Measurements from ENCODE around the gene C16orf96.

Gene C16orf96

DNA sequence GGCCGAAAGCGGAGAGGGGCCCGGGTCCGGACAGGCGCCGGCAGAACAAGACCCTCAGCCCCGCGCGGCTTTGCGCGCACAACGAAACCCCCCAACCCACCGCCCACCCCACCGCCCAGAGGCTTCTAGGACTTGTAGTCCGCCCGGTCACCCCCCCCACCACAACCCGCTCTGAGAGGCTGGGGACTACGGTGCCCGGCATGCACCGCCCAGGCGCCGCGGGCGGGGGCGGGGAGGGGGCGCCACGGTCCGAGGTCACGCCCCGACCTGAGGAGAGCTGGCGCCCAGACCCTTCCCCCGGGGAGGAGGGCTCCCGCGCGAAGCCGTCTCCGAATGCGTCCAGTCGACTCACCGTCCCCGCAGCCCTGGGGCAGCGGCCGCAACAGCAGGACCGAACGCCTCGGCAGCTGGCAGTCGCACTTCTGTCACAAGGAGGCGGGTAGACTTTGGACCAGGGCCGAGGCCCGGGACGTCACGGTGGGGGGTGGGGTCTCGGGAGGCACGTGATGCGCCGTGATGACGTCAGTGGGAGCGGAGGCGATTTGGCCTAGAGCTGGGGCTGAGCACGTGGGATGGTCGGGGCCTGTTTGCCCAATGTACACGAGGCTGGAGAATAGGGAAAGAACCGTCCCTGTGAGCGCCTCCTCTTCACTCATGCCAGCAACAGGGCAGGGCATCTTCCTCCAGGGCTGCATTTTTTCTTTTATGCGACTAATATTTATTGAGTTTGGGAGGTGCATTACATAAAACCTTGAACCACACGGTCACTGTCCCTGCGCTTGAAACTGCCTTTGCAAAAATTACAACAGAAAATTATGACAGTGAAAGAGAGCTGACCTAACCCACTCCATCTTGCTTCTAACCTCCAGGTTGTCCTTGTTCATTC is 17.5 kb upstream of the C16orf96 start, which contains the start of gene CDIP1 (continued):
- TF ChIP-seq ZNF398 (tag by site-specific recombination; IDR thresholded peaks at IDR 0.05) (peak; percentile 77), ZNF292 (tag by site-specific recombination; IDR thresholded peaks at IDR 0.05; ENCODE audit: borderline replicate concordance, low read depth) (no peak), FEZF1 (tag by site-specific recombination; IDR thresholded peaks at IDR 0.05) (no peak), HOXA7 (CRISPR knock-in tag; IDR thresholded peaks at IDR 0.05; ENCODE audit: borderline replicate concordance) (no peak), ZNF335 (tag by site-specific recombination; conservative IDR thresholded peaks at IDR 0.05) (peak; percentile 96), ZNF776 (tag by site-specific recombination; IDR thresholded peaks at IDR 0.05; ENCODE audit: borderline replicate concordance) (no peak), EGR2 (tag by site-specific recombination; IDR thresholded peaks at IDR 0.05; ENCODE audit: low read depth) (peak; percentile 92), ZNF132 (tag by site-specific recombination; IDR thresholded peaks at IDR 0.05; ENCODE audit: borderline replicate concordance) (no peak), ZNF394 (tag by site-specific recombination; IDR thresholded peaks at IDR 0.05; ENCODE audit: borderline replicate concordance) (peak; percentile 79; the same call in 1 of the 2 replicates), ZBTB20 (tag by site-specific recombination; IDR thresholded peaks at IDR 0.05) (peak; percentile 85), HOXC10 (CRISPR knock-in tag; IDR thresholded peaks at IDR 0.05) (no peak), PATZ1 (tag by site-specific recombination; IDR thresholded peaks at IDR 0.05) (peak; percentile 93), OSR2 (tag by site-specific recombination; IDR thresholded peaks at IDR 0.05) (peak; percentile 42), ZNF354C (tag by site-specific recombination; IDR thresholded peaks at IDR 0.05; ENCODE audit: borderline replicate concordance, low read depth) (0 out of 2 replicates have a peak, but pooled peaks have one; percentile 15), KLF8 (tag by site-specific recombination; IDR thresholded peaks at IDR 0.05) (peak; percentile 78), ZNF302 (tag by site-specific recombination; IDR thresholded peaks at IDR 0.05; ENCODE audit: low read depth) (peak; percentile 82; the same call in 1 of the 2 replicates), ZBTB21 (tag by site-specific recombination; IDR thresholded peaks at IDR 0.05) (peak; percentile 99), ZSCAN23 (tag by site-specific recombination; IDR thresholded peaks at IDR 0.05) (0 out of 2 replicates have a peak, but pooled peaks have one; percentile 64), ZBTB8A (tag by site-specific recombination; IDR thresholded peaks at IDR 0.05) (peak; percentile 99)
- TF ChIP-seq, protein P1, sequence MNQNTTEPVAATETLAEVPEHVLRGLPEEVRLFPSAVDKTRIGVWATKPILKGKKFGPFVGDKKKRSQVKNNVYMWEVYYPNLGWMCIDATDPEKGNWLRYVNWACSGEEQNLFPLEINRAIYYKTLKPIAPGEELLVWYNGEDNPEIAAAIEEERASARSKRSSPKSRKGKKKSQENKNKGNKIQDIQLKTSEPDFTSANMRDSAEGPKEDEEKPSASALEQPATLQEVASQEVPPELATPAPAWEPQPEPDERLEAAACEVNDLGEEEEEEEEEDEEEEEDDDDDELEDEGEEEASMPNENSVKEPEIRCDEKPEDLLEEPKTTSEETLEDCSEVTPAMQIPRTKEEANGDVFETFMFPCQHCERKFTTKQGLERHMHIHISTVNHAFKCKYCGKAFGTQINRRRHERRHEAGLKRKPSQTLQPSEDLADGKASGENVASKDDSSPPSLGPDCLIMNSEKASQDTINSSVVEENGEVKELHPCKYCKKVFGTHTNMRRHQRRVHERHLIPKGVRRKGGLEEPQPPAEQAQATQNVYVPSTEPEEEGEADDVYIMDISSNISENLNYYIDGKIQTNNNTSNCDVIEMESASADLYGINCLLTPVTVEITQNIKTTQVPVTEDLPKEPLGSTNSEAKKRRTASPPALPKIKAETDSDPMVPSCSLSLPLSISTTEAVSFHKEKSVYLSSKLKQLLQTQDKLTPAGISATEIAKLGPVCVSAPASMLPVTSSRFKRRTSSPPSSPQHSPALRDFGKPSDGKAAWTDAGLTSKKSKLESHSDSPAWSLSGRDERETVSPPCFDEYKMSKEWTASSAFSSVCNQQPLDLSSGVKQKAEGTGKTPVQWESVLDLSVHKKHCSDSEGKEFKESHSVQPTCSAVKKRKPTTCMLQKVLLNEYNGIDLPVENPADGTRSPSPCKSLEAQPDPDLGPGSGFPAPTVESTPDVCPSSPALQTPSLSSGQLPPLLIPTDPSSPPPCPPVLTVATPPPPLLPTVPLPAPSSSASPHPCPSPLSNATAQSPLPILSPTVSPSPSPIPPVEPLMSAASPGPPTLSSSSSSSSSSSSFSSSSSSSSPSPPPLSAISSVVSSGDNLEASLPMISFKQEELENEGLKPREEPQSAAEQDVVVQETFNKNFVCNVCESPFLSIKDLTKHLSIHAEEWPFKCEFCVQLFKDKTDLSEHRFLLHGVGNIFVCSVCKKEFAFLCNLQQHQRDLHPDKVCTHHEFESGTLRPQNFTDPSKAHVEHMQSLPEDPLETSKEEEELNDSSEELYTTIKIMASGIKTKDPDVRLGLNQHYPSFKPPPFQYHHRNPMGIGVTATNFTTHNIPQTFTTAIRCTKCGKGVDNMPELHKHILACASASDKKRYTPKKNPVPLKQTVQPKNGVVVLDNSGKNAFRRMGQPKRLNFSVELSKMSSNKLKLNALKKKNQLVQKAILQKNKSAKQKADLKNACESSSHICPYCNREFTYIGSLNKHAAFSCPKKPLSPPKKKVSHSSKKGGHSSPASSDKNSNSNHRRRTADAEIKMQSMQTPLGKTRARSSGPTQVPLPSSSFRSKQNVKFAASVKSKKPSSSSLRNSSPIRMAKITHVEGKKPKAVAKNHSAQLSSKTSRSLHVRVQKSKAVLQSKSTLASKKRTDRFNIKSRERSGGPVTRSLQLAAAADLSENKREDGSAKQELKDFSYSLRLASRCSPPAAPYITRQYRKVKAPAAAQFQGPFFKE (tag by site-specific recombination; IDR thresholded peaks at IDR 0.05; ENCODE audit: borderline replicate concordance): no peak; the same call in 1 of the 2 replicates
- TF ChIP-seq, protein P2, sequence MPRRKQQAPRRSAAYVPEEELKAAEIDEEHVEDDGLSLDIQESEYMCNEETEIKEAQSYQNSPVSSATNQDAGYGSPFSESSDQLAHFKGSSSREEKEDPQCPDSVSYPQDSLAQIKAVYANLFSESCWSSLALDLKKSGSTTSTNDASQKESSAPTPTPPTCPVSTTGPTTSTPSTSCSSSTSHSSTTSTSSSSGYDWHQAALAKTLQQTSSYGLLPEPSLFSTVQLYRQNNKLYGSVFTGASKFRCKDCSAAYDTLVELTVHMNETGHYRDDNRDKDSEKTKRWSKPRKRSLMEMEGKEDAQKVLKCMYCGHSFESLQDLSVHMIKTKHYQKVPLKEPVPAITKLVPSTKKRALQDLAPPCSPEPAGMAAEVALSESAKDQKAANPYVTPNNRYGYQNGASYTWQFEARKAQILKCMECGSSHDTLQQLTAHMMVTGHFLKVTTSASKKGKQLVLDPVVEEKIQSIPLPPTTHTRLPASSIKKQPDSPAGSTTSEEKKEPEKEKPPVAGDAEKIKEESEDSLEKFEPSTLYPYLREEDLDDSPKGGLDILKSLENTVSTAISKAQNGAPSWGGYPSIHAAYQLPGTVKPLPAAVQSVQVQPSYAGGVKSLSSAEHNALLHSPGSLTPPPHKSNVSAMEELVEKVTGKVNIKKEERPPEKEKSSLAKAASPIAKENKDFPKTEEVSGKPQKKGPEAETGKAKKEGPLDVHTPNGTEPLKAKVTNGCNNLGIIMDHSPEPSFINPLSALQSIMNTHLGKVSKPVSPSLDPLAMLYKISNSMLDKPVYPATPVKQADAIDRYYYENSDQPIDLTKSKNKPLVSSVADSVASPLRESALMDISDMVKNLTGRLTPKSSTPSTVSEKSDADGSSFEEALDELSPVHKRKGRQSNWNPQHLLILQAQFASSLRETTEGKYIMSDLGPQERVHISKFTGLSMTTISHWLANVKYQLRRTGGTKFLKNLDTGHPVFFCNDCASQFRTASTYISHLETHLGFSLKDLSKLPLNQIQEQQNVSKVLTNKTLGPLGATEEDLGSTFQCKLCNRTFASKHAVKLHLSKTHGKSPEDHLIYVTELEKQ (tag by site-specific recombination; IDR thresholded peaks at IDR 0.05; ENCODE audit: borderline replicate concordance): peak; percentile 70; the same call in 1 of the 2 replicates
- TF ChIP-seq, protein P3, sequence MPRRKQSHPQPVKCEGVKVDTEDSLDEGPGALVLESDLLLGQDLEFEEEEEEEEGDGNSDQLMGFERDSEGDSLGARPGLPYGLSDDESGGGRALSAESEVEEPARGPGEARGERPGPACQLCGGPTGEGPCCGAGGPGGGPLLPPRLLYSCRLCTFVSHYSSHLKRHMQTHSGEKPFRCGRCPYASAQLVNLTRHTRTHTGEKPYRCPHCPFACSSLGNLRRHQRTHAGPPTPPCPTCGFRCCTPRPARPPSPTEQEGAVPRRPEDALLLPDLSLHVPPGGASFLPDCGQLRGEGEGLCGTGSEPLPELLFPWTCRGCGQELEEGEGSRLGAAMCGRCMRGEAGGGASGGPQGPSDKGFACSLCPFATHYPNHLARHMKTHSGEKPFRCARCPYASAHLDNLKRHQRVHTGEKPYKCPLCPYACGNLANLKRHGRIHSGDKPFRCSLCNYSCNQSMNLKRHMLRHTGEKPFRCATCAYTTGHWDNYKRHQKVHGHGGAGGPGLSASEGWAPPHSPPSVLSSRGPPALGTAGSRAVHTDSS (tag by site-specific recombination; IDR thresholded peaks at IDR 0.05): peak; percentile 30

All from HEK293 (cell line).